ENCODE measurements around the gene FARP1.

DNA sequence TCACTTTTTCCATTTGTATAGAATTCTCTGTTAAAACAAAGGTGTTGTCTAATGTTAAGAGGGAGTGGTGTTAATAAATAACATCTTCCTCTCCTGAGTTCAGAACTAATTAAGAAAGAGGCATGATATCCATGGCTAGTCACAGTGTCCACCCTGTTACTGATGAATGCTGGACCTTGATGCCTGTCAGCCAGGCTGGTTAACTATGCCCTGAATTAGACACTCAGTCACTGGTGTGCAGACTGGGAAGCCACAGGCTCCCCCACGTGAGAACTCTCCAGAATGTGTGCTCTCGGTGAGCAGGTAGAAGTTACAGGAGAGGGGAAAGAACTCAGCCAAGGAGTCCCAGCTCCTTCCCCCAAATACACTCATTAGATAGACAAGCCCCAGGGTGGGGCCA lies 90.2 kb downstream of the FARP1 start:
- TF ChIP-seq GATA2 (IDR thresholded peaks at IDR 0.05; ENCODE audit: low read depth, low read length) (no peak), GATA3 (IDR thresholded peaks at IDR 0.05; ENCODE audit: low read depth, low read length) (no peak)

Measured in SH-SY5Y (cell line).